Measurements from ENCODE around the gene LENG9.

DNA sequence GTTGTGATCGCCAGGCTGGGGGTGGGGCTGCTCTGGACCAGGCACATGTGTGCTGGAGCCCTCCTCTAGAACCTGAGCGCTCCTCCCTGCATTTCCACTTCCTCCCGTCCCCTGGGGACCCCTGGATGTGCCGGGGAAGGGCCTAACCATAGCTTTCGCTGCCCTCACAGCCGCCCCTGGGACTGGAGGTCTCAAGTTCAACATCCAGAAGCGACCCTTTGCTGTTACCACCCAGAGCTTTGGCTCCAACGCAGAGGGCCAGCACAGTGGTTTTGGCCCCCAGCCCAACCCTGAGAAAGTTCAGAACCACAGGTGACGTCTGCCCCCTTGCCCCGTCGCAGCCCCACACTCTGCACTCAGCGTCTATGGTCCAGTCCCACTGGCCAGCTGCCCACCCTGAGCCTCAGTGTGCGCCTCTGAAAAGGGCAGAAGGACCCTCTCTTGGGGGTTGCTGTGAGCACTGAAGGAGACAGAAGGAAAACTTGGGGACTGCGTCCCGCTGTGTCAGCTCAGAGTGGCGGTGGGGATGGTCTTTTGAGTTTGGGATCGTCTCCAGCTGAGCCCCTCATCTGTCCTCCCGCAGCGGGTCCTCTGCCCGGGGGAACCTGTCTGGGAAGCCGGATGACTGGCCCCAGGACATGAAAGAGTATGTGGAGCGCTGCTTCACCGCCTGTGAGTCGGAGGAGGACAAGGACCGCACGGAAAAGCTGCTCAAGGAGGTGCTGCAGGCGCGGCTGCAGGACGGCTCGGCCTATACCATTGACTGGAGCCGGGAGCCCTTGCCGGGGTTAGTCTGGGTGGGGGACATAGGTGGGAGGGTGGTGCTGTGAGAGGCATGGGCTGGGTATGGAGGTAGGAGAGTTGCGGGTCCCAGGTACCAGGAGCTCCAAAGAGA lies 8.6 kb downstream of the LENG9 start:
- TF ChIP-seq POLR2A (IDR thresholded peaks at IDR 0.05) = no peak
- TF ChIP-seq, protein P1, sequence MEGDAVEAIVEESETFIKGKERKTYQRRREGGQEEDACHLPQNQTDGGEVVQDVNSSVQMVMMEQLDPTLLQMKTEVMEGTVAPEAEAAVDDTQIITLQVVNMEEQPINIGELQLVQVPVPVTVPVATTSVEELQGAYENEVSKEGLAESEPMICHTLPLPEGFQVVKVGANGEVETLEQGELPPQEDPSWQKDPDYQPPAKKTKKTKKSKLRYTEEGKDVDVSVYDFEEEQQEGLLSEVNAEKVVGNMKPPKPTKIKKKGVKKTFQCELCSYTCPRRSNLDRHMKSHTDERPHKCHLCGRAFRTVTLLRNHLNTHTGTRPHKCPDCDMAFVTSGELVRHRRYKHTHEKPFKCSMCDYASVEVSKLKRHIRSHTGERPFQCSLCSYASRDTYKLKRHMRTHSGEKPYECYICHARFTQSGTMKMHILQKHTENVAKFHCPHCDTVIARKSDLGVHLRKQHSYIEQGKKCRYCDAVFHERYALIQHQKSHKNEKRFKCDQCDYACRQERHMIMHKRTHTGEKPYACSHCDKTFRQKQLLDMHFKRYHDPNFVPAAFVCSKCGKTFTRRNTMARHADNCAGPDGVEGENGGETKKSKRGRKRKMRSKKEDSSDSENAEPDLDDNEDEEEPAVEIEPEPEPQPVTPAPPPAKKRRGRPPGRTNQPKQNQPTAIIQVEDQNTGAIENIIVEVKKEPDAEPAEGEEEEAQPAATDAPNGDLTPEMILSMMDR (IDR thresholded peaks at IDR 0.05) = no peak

All from testis (tissue), 2 donors.